Uterus (tissue), 4 donors: ENCODE measurements around the gene CDKAL1. TPM values are rescaled to one million over a fixed set of nuclear protein-coding genes. Genes with fewer than 3 reads are reported as not detected.

Experiments used
- DNase-seq, 2 donors: peaks; one replicate each; pipeline ENCODE4 v3.0.0-alpha.2; 2019 to 2020
- H3K27ac ChIP-seq, 2 donors: fragments of 200-600 bp; sonication (generic); 1 replicate in 1 of 2; 2 replicates in 1 of 2; pipeline ENCODE4 v1.5.1; 2016 to 2018
- H3K27me3 ChIP-seq, 2 donors: fragments of 200-600 bp; sonication (generic); one replicate each; pipeline ENCODE4 v1.5.1; 2018 to 2019; ENCODE audit warnings: control low read depth in 1 of 2
- H3K36me3 ChIP-seq, 2 donors: fragments of 200-600 bp; sonication (generic); one replicate each; pipeline ENCODE4 v1.5.1; 2019; ENCODE audit warnings: control low read depth in 1 of 2
- H3K4me1 ChIP-seq, 2 donors: fragments of 200-600 bp; sonication (generic); one replicate each; pipeline ENCODE4 v1.5.1; 2018 to 2019; ENCODE audit warnings: control low read depth in 1 of 2
- H3K4me3 ChIP-seq, 2 donors: fragments of 200-600 bp; sonication (generic); 1 replicate in 1 of 2; 2 replicates in 1 of 2; pipeline ENCODE4 v1.5.1; 2018 to 2019; ENCODE audit warnings: mild to moderate bottlenecking in 1 of 2
- H3K9me3 ChIP-seq, 2 donors: fragments of 200-600 bp; sonication (generic); one replicate each; pipeline ENCODE4 v1.5.1; 2019; ENCODE audit warnings: control low read depth in 1 of 2
- POLR2A ChIP-seq, 2 donors: fragments of 450-650 bp; IDR thresholded peaks; one replicate each; pipeline ENCODE4 v1.6.1; 2016; ENCODE audit warnings: antibody characterized with exemption in 2 of 2, mild to moderate bottlenecking in 1 of 2, moderate library complexity in 1 of 2
- intact Hi-C: fragments of 100-400 bp; cut with DNase I; formaldehyde crosslinking; loops from one replicate; pipeline ENCODE4 v1.15.1; 2023; ENCODE audit warnings: low total_unique reads
- total RNA-seq, 4 donors: library from RNA; depleted of rRNA in 3 of 4; stranded (reverse); fragments of >200 nt in 3 of 4; gene quantifications; one replicate each; pipeline versions ENCODE4 v1.1.0 to v1.2.4, GENCODE V29; 2014 to 2023
- TF ChIP-seq, protein P1 (sequence below), 4 experiments: fragments of 200-600 bp in 2 of 4; fragments of 450-650 bp in 2 of 4; sonication (generic) in 2 of 4; IDR thresholded peaks; one replicate each; pipeline ENCODE4 v1.5.1; 2016 to 2019; ENCODE audit warnings: antibody characterized with exemption in 4 of 4, mild to moderate bottlenecking in 2 of 4, moderate library complexity in 1 of 4
- donor health status: DM: yes; HTN: yes; CAD: no.

CDKAL1 gene
- total RNA-seq, 4 donors from 2014 or later = 5.0 to 51.7 (median 18.9) TPM

DNA sequence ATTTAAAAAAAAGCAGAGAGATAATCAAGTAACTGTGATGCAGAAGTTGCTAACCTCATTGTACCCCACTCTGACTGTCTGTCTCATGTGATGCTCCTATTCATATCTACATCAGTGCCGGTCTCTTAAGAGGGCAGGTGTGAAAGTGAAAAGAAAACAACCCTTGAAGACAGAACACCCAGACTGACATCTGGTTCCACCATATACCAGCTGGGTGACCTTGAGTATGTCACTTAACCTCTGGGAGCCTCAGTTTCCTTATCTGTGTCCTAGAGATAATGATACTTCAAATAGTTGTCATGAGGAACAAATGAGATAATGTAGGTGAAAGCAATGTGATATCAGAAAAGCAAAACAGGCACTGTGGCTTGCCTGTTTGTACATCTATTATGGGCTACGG lies 632.5 kb downstream of the CDKAL1 start:
- intact Hi-C loops = no loop called here
- Histone ChIP-seq H3K9me3 (no peaks in the 10 kb centered on the region), H3K27ac (no peak overlapping the region), H3K4me1 (no peaks in the 10 kb centered on the region), H3K4me3 (no peak overlapping the region), H3K27me3 (no peaks in the 10 kb centered on the region), H3K36me3 (no peaks in the 10 kb centered on the region)
- no peak for TF ChIP-seq POLR2A (IDR thresholded peaks at IDR 0.05)
- TF ChIP-seq, protein P1, sequence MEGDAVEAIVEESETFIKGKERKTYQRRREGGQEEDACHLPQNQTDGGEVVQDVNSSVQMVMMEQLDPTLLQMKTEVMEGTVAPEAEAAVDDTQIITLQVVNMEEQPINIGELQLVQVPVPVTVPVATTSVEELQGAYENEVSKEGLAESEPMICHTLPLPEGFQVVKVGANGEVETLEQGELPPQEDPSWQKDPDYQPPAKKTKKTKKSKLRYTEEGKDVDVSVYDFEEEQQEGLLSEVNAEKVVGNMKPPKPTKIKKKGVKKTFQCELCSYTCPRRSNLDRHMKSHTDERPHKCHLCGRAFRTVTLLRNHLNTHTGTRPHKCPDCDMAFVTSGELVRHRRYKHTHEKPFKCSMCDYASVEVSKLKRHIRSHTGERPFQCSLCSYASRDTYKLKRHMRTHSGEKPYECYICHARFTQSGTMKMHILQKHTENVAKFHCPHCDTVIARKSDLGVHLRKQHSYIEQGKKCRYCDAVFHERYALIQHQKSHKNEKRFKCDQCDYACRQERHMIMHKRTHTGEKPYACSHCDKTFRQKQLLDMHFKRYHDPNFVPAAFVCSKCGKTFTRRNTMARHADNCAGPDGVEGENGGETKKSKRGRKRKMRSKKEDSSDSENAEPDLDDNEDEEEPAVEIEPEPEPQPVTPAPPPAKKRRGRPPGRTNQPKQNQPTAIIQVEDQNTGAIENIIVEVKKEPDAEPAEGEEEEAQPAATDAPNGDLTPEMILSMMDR (IDR thresholded peaks at IDR 0.05) = no peak
- DNase-seq = no peak

DNA sequence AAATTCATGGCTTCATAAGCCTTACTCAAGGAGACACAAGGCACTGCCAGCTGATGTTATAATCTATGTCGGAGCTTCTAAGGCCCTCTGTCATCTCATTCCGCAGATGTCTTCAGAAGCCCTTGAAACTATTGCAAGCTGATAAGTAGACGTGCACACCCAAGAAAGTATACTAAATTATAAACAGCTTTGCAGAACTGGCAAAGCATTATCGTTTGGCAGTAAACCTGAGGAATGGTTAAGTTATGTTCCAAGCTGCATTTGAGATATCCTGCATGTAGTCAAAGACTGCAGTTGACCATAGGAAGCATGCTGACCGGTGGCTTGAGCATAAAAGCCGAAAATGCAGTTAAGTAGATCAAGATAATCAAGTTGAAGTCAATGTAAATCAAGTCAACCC lies 633.5 kb downstream of the CDKAL1 start:
- Histone ChIP-seq H3K4me1 (no peaks in the 10 kb centered on the region), H3K4me3 (no peak overlapping the region), H3K27me3 (no peaks in the 10 kb centered on the region), H3K27ac (no peak overlapping the region), H3K36me3 (no peaks in the 10 kb centered on the region), H3K9me3 (no peaks in the 10 kb centered on the region)
- no peak for DNase-seq
- intact Hi-C loops = no loop called here
- TF ChIP-seq, protein P1 (IDR thresholded peaks at IDR 0.05) = no peak
- no peak for TF ChIP-seq POLR2A (IDR thresholded peaks at IDR 0.05)

DNA sequence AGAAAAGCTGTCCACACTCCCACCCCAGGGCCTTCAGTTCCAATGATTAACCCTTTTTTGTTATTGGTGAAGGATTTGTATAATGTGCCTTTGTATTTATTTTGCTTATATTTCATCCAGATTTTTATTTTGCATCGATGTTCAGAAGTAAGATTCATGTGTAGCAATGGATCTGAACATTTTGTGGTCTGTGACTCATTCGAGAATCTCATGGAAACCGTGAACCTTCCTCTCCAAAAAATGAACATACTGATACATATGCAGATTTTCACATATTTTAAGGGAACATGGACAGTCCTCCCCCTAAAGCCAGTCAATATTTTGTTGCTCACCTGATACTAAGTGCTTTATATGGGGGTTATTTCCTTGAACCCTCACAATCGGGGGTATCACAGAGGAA lies 637.5 kb downstream of the CDKAL1 start:
- H3K27me3 ChIP-seq = no peaks in the 10 kb centered on the region
- no peak for TF ChIP-seq POLR2A (IDR thresholded peaks at IDR 0.05)
- TF ChIP-seq, protein P1 (IDR thresholded peaks at IDR 0.05) = no peak
- no peaks in the 10 kb centered on the region for H3K36me3 ChIP-seq
- no peak overlapping the region for H3K27ac ChIP-seq
- no peaks in the 10 kb centered on the region for H3K4me1 ChIP-seq
- DNase-seq = no peak
- intact Hi-C loops = no loop called here
- H3K4me3 ChIP-seq = no peak overlapping the region
- H3K9me3 ChIP-seq = no peaks in the 10 kb centered on the region

DNA sequence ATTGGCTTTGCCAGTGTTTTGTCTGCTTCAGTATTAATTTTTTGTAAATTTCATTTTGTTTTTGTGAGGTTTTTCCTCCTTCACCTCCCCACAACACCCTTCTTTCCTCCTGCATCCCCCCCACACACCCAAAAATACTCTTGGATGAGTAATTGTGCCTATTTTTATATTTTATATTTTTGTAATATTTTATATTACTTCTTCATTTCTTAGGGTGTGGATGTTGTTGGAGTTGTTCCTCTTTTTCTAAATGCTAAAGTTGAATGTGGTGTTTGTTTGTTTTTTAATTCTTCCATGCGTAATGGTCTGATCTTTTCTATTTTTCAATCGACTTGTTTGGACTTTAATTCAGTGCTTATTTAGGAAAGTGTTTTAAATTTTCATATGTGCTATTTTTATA lies 638.8 kb downstream of the CDKAL1 start:
- no peaks in the 10 kb centered on the region for H3K9me3 ChIP-seq
- no peak overlapping the region for H3K27ac ChIP-seq
- no peak overlapping the region for H3K4me3 ChIP-seq
- intact Hi-C loops = no loop called here
- TF ChIP-seq POLR2A (IDR thresholded peaks at IDR 0.05) = no peak
- TF ChIP-seq, protein P1 (IDR thresholded peaks at IDR 0.05) = no peak
- no peak for DNase-seq
- no peaks in the 10 kb centered on the region for H3K36me3 ChIP-seq
- no peaks in the 10 kb centered on the region for H3K27me3 ChIP-seq
- no peaks in the 10 kb centered on the region for H3K4me1 ChIP-seq

DNA sequence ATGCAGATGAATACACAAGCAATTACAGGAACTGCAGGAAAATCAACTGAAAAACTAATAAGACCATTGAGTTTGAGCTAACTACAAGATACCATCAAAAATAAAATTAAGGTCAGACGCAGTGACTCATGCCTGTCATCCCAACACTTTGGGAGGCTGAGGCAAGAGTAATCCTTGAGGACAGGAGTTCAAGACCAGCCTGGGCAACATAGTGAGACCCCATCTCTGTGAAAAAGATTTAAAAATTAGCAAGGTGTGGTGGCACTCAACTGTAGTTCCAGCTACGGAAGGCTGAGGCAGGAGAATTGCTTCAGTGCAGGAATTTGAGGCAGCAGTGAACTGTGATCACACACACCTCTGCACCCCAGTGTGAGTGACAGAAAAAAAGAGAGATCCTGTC lies 639.4 kb downstream of the CDKAL1 start:
- intact Hi-C loops = no loop called here
- Histone ChIP-seq H3K27me3 (no peaks in the 10 kb centered on the region), H3K9me3 (no peaks in the 10 kb centered on the region), H3K4me3 (no peak overlapping the region), H3K4me1 (no peaks in the 10 kb centered on the region), H3K36me3 (no peaks in the 10 kb centered on the region), H3K27ac (no peak overlapping the region)
- no peak for DNase-seq
- TF ChIP-seq POLR2A (IDR thresholded peaks at IDR 0.05) = no peak
- TF ChIP-seq, protein P1 (IDR thresholded peaks at IDR 0.05) = no peak
